22Rv1 (cell line): ENCODE results near the gene TSTD2.

Source experiments
- CTCF ChIP-seq: fragments of 450-650 bp; IDR thresholded peaks from 2 replicates; pipeline ENCODE4 v1.5.1; 2017; ENCODE audit warnings: mild to moderate bottlenecking
- ZFX ChIP-seq: fragments of 450-650 bp; IDR thresholded peaks from 2 replicates; pipeline ENCODE4 v1.6.1; 2017; ENCODE audit warnings: antibody characterized with exemption, borderline replicate concordance

- TF ChIP-seq CTCF (no peak), ZFX (no peak)
Measured at GRCh38 chr9:97563458-97564135, 69.6 kb downstream of the TSTD2 start.
